AG08396 (cell line): Measurements from ENCODE around the gene SLC17A8.
A peak's percentile ranks its signal among the peaks of the same experiment; 100 is the strongest.
"Not testable (repeated sequence)": the region's sequence is repeated elsewhere in the genome, so short reads cannot be mapped to it uniquely, and the experiment has no call there.

ENCODE experiments used
- DNase-seq: peaks from one replicate; pipeline ENCODE4 v3.0.0; 2012; ENCODE audit warnings: low spot score, mixed read lengths

The SLC17A8 gene

DNA sequence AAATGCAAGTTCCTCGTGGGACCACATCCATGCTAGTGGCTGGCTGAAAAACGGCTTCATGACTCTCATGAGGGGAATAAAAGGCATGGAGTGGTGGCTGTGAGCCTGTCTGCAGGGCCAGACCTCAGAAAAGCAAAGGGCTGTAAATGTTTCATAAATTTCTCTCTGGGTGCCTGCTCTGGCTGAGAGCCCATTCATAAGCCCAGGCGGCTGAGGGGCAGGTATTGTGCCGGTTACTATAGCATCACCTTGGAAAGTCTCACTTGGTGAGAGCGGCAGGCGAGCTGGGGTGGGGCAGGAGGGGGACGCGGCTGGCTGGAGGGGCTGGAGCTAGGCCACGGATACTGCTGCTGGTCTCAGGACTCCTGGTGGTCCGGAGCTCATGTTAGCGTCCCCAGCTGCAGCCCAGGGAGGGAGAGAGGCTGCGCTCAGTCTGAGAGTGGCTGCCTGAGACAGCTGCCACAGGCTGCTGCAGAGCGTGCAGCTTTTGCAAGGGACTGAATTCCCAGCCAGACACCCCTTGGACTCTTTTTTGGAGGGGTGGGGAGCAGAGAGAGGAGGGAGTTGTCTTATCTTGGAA lies at the start of gene SLC17A8:
SLC17A8 (plus strand) TSS at position 431 of the 580 bp plus-strand sequence. CDS start 318 bp downstream, outside the sequence.
- no peak for DNase-seq

DNA sequence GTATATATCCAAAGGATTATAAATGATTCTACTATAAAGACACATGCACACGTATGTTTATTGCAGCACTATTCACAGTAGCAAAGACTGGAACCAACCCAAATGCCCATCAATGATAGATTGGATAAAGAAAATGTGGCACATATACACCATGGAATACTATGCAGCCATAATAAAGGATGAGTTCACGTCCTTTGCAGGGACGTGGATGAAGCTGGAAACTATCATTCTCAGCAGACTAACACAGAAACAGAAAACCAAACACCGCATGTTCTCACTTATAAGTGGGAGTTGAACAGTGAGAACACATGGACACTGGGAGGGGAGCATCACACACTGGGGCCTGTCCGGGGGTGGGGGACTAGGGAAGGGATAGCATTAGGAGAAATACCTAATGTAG lies 48.7 kb upstream of the SLC17A8 start:
- not testable (repeated sequence) for DNase-seq

DNA sequence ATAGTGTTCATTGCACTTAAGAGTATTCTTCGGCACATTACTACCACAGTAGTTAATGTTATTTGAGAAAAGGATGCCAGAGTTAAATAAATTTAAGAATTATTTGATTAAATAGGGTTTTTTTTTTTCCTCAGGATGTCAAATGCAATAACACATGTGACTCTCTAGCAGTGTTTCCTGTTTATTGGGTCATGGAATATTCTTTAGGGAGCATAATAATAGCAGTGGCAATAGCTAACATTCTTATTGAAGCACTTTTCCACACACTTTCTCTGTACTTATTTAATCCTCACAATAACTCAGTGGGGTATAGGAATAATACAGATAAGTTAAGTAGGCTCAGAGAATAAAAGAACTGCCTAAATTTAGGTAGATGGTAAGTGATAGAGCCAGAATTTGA lies 45.6 kb upstream of the SLC17A8 start:
- DNase-seq, result no peak

DNA sequence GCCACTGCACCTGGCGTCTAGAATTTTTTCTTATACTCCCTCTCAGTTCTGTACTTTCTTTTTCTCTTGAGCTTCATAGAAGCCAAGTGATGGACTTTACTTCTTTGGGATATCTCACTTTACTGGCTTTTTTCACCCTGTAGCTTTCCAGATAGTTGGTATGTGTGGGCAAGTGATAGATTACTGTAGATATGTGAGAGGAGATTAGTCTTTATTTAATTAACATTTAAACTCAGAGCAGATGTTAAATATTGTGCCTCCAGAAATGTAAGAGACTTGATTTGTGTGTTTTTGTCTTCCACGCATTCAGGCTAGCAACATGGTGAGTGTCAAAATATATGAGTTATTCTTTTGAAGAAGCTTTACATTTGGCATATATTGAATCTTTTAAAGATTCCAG lies 39.5 kb upstream of the SLC17A8 start:
- no peak for DNase-seq

DNA sequence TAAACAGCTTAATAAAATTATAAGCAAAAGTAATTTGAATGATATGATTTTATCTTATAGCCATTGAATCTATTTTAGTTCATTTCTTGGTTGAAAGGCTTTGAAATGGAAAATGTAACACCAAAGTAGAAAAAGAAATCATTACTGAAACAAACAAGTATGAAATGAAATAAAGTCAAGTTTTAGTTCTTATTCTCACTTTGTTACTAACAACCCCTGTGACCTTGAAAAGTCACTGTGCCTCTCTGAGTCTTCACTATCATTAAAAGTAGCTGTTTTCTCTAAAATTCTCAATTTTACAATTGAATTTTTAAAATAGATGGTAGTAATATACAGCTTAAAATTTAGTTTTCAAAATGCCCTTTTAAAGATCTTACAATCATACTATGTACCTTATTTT lies 32.4 kb upstream of the SLC17A8 start:
- no peak for DNase-seq

DNA sequence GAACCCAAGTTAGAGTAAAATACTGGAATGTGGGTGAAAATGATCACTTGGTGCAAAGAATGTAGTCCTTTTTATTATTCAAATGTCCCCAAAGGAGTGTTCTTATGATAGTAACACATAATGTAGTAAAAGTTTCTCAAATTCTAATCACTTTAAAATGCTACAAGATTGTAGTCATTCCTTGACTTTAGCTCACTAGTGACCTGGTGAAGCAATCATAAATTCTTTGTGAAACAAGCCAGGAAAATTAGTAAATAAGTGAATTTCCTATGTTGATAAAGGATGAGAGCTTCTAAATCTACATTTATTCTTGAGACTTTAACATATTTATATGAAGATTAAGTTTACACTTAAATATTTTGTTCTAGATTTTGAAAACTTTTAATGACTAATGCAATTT lies 30.7 kb upstream of the SLC17A8 start:
- no peak for DNase-seq

DNA sequence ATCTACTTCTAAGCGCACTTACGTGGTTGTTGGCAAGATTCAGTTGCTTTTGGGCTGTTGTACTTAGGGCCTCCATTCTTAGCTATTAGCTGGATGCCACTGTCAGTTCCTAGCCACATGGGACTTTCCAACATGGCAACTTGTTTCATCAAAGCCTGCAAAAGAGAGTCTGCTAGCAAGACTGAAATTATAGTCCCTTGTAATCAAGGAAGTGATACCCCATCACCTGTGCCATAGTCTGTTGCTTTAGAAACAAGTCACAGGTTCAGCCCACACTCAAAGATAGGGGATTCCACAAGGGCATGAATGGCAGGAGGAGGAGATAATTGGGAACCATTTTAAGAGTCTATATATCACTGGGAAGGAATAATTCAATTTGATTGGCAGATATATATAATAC lies 27.1 kb upstream of the SLC17A8 start:
- no peak for DNase-seq

DNA sequence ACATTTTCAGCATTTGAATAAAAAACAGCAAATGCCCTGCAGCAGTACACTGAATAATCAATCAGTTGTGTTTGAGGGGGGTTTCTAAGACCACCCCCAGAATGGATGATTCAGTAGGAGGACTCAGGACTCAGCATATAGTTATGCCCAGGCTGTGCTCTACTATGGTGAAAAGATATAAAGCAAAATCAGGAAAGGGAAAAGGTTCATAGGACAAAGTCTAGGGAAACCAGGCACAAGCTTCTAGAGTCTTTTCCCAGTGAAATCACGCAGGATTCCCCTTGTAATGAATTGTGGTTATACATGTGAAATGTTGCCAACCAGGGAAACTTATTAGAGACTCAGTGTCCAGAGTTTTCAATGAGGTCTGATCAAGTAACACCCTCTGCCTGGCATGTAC lies 25.0 kb upstream of the SLC17A8 start:
- no peak for DNase-seq

DNA sequence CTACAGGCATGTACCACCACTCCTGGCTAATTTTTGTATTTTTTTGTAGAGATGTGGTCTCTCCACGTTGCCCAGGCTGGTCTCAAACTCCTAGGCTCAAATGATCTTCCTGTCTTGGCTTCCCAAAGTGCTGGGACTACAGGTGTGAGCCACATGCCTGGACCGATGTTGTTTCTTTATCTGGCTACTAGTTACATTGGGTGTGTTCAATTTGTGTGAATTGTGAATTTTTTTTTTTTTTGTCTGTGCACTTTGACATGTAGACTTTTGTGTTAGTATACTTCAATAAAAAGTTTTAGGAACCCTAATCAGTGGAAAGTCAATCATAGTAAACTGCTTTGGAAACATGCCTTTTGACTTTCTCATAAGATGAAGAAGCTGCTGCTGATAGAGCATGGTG lies 24.0 kb upstream of the SLC17A8 start:
- no peak for DNase-seq

DNA sequence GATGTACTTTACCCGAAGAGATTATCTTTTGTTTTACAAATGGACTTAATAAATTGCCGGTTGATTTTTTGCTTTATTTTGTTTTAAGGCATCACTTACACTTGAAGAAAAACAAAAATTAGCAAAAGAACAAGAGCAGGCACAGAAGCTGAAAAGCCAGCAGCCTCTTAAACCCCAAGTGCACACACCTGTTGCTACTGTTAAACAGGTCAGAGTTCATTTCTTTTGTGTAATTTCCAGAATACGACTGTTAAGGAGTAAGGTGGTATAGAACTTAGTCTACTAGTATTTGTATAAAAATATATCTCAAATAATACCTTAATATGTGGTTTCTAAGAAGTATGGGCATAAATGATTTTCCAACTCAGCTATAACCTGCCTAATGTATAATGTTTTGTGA lies 19.6 kb upstream of the SLC17A8 start:
- no peak for DNase-seq

DNA sequence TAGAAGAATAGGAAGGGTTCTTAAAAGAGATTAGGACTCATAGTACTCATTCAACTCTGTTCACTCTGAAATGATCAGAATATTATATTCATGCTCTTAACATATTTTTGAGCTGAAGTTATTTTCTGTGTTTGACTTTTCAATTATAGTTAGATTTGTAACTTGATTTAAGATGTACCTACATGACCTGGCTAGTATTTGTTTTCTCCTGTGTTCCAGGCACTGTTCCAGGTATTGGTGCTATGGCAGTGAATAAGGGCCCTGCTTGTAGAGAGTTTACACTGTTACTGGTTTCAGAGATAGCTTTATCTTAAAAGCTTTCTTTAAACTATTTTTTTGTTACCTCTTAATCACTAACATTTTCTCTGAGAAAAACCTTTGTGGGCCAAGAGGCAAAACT lies 19.1 kb upstream of the SLC17A8 start:
- no peak for DNase-seq

DNA sequence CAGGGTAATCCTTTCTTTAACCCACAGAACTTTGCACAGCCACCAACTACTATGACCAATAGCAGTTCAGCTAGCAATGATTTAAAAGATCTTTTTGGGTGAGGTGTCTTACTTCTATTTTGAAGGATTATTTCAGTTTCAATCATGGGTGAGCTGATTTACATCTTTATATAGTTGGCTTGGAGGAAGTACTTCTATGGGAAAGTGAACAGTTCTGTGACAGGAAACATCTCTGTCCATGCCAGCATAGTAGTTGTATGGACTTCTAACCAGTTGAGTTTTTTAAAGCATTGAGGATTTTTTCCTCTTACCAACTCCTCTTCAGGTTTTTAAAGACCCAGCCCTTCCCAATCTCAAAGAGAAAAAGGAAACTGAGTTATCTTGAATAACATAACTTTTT lies 17.8 kb upstream of the SLC17A8 start:
- no peak for DNase-seq

DNA sequence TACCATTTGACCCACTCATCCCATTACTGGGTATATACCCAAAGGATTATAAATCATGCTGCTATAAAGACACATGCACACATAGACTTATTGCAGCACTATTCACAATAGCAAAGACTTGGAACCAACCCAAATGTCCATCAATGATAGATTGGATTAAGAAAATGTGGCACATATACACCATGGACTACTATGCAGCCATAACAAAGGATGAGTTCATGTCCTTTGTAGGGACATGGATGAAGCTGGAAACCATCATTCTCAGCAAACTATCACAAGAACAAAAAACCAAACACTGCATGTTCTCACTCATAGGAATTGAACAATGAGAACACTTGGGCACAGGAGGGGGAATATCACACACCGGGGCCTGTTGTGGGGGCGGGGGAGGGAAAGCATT lies 14.0 kb upstream of the SLC17A8 start:
- DNase-seq, result not testable (repeated sequence)

DNA sequence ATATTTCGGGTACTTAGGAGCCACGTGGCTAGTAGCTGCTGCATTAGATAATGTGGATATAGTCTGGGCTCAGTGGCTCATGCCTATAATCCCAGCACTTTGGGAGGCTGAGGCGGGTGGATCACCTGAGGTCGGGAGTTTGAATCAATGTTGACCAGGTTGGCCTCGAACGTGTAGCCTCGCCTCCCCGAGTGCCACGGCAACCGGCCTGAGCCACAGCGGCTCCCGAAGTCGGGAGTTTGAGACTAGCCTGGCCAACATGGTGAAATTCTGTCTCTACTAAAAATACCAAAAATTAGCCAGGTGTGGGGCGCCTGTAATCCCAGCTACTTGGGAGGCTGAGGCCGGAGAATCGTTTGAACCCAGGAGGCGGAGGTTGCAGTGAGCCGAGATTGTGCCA lies 12.5 kb upstream of the SLC17A8 start:
- not testable (repeated sequence) for DNase-seq

DNA sequence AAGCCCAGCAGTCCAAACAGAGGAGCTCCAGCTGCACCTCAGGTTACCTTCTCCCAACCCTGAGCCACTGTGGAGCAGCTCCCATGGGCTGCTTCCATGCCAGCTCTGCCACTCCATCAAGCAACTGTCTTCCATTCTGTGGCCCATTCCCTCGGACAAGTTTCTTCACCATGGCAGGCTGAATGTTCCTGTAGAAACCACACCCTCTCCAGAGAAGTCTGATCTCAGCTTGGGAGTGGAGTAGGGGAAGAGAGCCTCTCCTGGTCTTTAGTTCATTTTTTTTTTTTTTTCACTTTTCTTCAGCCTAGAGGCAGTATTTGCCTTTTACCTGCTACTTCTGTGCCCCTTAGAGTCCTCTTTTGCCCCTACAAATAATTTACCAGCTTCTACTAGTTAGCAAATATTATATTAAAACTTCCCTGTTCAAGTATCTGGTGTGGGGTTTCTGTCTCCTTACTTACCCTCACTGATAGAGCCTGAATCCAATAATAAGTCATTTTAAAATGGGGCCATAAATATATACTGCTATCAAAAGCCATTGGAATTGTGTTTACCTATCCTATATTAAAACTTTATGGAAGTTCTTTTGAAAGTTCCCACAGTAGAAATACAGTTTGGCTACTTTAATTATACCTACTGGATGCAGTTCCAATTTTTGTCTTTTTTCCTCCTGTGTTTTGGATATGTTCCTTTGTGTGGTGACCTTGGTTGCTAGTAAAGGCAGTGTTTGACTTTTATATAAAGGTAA lies 11.7 kb upstream of the SLC17A8 start:
- DNase-seq, result no peak

DNA sequence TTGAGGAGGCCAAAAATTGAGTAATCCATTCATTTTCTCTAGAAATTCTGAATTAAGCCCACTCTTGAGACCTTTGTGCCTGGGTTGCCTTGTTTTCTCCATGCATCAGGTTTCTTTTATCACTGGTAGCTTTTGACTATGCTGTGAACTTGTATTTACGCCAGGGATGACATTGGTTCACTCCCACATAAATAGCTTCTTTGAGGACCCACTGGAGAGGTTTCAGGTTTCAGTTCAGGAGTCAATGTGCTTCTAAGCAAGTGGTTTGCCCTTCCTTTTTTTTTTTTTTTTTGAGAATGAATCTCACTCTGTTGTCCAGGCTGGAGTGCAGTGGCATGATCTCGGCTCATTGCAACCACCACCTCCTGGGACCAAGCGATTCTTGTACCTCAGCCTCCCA lies 10.2 kb upstream of the SLC17A8 start:
- no peak for DNase-seq

DNA sequence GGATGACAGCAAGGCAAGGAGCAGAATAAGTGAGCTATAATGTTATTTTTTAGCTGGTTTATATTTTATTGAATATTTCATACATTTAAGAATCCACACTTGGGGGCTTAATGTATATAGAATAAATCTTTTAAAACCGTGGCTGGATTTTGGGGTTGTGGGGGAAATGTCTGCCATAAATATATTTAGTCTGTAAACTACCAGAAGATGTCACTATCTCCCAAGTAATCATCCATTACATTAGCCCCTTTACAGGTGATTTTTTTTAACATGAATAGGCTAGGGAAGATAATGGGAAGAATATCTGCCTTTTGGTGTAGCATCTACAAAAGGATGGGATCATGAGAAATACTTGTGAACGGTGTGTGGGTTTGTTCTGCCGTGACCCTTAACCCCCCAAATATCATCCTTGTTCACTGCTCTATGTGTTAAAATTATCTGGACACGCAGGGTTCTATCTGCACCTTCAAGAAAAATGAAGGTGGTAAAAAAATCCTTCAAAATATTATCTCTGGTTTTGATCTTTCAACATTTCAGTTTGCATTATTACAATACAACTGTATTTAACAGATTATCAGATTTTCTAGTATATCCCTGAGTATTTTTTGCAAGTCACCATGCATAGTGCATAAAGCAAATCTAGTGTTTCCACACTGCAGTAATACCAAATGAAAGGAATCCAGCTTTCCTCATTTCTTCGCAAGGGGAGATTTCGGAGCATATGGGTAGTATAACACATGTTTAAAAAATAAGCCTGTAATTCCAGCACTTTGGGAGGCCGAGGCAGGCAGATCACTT lies 8.0 kb upstream of the SLC17A8 start:
- no peak for DNase-seq

DNA sequence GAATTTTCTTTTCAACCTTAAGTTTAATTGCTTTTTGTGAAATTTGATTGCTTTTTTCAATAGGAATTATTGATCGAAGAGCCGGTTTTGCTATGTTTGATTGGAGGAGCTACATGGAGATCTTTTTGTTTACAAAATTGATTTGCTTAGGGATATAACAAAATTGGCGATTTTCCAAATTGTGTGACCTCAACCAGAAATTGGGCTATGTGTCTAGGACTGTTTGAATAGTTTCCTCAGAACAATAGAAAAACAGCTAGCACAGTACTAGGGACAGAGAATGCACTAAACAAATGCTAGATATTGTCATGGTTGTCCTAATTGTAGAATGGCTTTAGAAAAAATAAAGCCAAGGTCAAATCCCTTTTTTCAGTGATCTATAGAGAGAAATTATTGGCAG lies 2.4 kb downstream of the SLC17A8 start:
- no peak for DNase-seq

DNA sequence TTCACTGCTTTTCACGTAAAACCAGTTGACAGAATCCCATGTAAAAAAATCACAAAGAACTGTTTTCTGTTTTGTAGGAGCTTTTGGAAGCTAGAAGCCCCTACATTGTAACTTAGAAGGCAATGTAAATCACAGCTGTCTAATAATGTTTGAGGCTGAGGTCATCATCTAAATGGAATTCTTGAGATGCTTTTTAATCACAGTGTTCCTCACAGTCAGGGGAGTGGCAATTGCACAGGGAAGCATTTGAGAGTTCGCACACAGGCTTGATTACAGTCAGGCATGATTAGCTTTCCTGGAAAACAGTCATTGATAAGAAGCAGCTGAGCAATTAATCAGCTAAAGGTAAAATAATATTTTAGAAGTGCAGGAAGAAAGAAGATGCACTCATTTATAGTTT lies 2.9 kb downstream of the SLC17A8 start:
- DNase-seq, result peak; percentile 22

DNA sequence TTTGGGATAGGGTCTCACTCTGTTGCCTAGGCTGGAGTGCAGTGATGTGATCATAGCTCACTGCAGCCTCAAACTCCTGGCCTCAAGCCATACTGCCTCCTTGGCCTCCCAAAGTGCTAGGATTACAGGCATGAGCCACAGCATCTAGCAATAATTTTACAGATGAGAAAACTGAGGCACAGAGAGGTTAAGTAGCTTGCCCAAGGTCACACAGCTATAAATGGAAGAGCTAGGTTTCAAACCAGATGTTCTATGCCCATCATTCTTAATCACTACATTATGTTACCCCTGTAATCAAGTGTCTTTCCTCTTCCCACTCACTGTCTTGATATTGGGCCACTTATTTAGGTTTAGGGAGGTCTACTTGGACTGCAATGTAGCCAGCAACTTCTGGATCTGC lies 3.6 kb downstream of the SLC17A8 start:
- DNase-seq, result no peak

DNA sequence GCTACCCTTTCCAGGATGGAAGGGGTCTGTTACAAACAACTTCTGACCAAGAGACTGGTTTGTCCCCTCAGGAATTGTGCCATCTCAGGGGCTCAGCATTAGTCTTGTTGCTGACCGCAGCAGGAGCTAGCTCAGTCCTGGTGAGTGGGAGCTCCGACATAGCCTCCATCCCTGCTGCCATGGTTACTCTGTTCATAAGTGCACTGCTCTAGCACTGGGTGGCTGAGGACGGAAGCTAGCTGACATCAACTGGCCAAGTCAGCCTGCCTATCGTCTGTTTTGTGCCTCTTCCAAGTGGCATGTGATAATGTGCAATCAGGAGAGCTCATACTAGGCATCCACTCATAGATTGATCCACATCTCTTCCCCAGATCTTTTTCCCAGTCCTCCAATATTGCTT lies 7.5 kb downstream of the SLC17A8 start:
- DNase-seq, result no peak

DNA sequence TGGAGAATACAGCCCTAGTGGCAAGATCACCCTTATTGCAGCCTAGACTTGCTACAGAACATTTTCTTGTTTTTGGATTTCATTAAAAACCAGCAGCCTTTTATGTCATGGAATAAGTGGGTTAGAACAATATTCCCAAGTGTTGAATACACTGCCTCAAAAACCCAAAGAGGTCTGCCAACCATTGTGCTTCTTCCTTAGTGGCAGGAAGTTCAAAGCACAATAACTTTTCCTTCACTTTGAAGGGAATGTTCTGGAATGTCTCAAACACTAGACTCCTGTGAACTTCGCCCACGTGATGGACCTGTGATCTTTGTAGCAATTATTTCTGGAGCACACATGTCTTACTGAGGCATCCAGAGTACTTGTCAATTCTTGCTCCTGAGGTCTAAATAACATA lies 8.5 kb downstream of the SLC17A8 start:
- no peak for DNase-seq

DNA sequence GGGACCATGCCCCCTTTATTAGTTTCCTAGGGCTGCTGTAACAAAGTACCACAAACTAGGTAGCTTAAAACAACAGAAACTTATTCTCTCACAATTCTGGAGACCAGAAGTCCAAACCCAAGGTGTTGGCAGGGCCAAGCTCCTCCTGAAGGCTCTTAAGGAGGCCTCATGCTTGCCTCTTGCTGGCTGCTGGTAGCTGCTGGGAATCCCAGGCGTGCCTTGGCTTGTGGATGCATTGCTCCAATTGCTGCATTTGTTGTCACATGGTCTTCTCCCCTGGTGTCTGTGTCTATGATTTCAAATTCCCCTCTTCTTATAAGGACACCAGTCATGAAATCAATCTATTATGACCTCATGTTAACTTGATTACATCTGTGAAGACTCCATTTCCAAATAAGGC lies 11.2 kb downstream of the SLC17A8 start:
- no peak for DNase-seq
